OCI-LY7 (cell line): ENCODE data around the gene VPS18. TPM values are rescaled to one million over a fixed set of nuclear protein-coding genes. Genes with fewer than 3 reads are reported as not detected.

Experiments used
- BruUV-seq: library from RNA; stranded (reverse); fragments of 400-500 nt; replicated peaks from 2 replicates; lab custom pipeline; 2021; lab: Mats Ljungman, UMichigan
- CTCF ChIA-PET: fragments of 300-600 bp; sonication (Branson Sonifier 250); formaldehyde crosslinking; loops from one replicate; lab custom pipeline; 2022; ENCODE audit warnings: antibody characterized with exemption; ENCODE audit not compliant: unreplicated experiment; lab: Charles Lee
- POLR2A ChIA-PET: fragments of 300-600 bp; sonication (Branson Sonifier 250); formaldehyde crosslinking; loops from one replicate; lab custom pipeline; 2022; ENCODE audit warnings: antibody characterized with exemption; lab: Charles Lee
- DNase-seq: peaks from one replicate; pipeline ENCODE4 v3.0.0-alpha.2; 2015; ENCODE audit warnings: low spot score
- H2AFZ ChIP-seq: fragments of 200-600 bp; sonication (generic), shearing (Covaris generic); 2 replicates; pipeline ENCODE4 v1.6.1; 2014; ENCODE audit warnings: mild to moderate bottlenecking, antibody characterized with exemption, low read length, moderate library complexity
- H3K27ac ChIP-seq: fragments of 200-600 bp; sonication (generic); 2 replicates; pipeline ENCODE4 v1.5.1; 2014; ENCODE audit warnings: mixed run types, low read depth, mild to moderate bottlenecking, moderate library complexity, low read length, inconsistent platforms; ENCODE audit not compliant: poor library complexity, severe bottlenecking
- H3K36me3 ChIP-seq: fragments of 200-600 bp; sonication (generic); 2 replicates; pipeline ENCODE4 v1.6.1; 2014; ENCODE audit warnings: mild to moderate bottlenecking, antibody characterized with exemption, low read length, moderate library complexity, mixed read lengths; ENCODE audit not compliant: insufficient read depth
- H3K4me1 ChIP-seq: fragments of 200-600 bp; sonication (generic); 2 replicates; pipeline ENCODE4 v1.5.1; 2014; ENCODE audit warnings: mild to moderate bottlenecking, low read length; ENCODE audit not compliant: insufficient read depth, poor library complexity, severe bottlenecking
- H3K4me2 ChIP-seq: fragments of 200-600 bp; sonication (generic); 2 replicates; pipeline ENCODE4 v1.6.1; 2014; ENCODE audit warnings: mild to moderate bottlenecking, low read length
- H3K4me3 ChIP-seq: fragments of 200-600 bp; sonication (generic); 2 replicates; pipeline ENCODE4 v1.5.1; 2014; ENCODE audit warnings: mild to moderate bottlenecking, low read depth, low read length; ENCODE audit not compliant: poor library complexity, severe bottlenecking
- H3K79me2 ChIP-seq: fragments of 200-600 bp; sonication (generic); 2 replicates; pipeline ENCODE4 v1.6.1; 2016; ENCODE audit warnings: low read depth, mild to moderate bottlenecking, low read length, moderate library complexity, mixed read lengths; ENCODE audit not compliant: insufficient read depth
- H3K9me2 ChIP-seq: fragments of 200-600 bp; sonication (generic); 2 replicates; pipeline ENCODE4 v1.6.1; 2016; ENCODE audit warnings: mild to moderate bottlenecking, low read length, mixed read lengths; ENCODE audit not compliant: insufficient read depth
- H3K9me3 ChIP-seq: fragments of 200-600 bp; sonication (generic); 2 replicates; pipeline ENCODE4 v1.6.1; 2014; ENCODE audit warnings: mild to moderate bottlenecking, mixed run types, low read length, mixed read lengths
- H4K20me1 ChIP-seq: fragments of 200-600 bp; sonication (generic); 2 replicates; pipeline ENCODE4 v1.6.1; 2014; ENCODE audit warnings: mild to moderate bottlenecking, antibody characterized with exemption, low read length, moderate library complexity, mixed read lengths; ENCODE audit not compliant: insufficient read depth
- EZH2phosphoT487 ChIP-seq: fragments of 200-600 bp; sonication (generic); IDR thresholded peaks from 2 replicates; pipeline ENCODE4 v1.6.1; 2018; ENCODE audit warnings: low read depth, borderline replicate concordance, mild to moderate bottlenecking, mixed run types, antibody characterized with exemption, low read length, moderate library complexity, mixed read lengths
- intact Hi-C: fragments of 100-400 bp; cut with micrococcal nuclease; formaldehyde crosslinking; loops from one replicate; pipeline ENCODE4 v1.10.0; 2022; ENCODE audit not compliant: unreplicated experiment
- total RNA-seq, 2 experiments: library from RNA; depleted of rRNA in 1 of 2; stranded (reverse); fragments of >200 nt in 1 of 2; shearing (Covaris generic) in 1 of 2; gene quantifications; 2 replicates each; pipeline ENCODE4 v1.2.3, GENCODE V29; 2014 to 2022
- TF ChIP-seq, protein P1 (sequence below): fragments of 200-600 bp; sonication (generic); conservative IDR thresholded peaks from 2 replicates; pipeline ENCODE4 v1.5.1; 2014; ENCODE audit warnings: mild to moderate bottlenecking, antibody characterized with exemption, low read length, moderate library complexity, mixed read lengths

Gene VPS18
- total RNA-seq, 2 experiments from 2014 or later = 24.5 to 30.7 TPM

DNA sequence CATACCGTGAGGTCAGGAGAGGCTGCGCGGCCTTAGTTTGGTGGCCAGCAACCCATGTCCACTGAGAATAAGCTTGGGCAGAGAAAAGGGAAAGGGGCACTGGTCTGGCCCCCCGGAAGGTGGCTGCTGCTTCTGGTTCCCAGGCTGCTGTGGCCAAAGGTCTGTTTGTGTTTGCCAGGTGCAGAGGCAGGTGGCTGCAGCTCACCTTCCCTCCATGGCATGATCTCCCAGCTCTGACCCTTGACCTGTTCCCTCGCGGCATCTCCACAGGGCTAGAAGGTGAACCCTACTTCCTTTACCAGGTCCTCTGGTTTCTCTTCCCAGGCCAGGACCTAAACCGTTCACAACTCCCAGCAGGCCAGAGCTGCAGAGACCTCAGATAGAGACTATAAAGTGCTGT is 13.8 kb downstream of the VPS18 start:
- Histone ChIP-seq H2AFZ (no peak overlapping the region), H3K27ac (no peak overlapping the region), H3K4me2 (no peak overlapping the region), H4K20me1 (no peaks in the 10 kb centered on the region), H3K4me1 (peaks cover 59% of the 10 kb centered on the region), H3K4me3 (no peak overlapping the region), H3K79me2 (no peaks in the 10 kb centered on the region), H3K9me2 (no peaks in the 10 kb centered on the region), H3K9me3 (no peaks in the 10 kb centered on the region), H3K36me3 (peaks cover 15% of the 10 kb centered on the region; the same call in 1 of the 2 replicates)
- intact Hi-C loops = no loop called here
- TF ChIP-seq, protein P1, sequence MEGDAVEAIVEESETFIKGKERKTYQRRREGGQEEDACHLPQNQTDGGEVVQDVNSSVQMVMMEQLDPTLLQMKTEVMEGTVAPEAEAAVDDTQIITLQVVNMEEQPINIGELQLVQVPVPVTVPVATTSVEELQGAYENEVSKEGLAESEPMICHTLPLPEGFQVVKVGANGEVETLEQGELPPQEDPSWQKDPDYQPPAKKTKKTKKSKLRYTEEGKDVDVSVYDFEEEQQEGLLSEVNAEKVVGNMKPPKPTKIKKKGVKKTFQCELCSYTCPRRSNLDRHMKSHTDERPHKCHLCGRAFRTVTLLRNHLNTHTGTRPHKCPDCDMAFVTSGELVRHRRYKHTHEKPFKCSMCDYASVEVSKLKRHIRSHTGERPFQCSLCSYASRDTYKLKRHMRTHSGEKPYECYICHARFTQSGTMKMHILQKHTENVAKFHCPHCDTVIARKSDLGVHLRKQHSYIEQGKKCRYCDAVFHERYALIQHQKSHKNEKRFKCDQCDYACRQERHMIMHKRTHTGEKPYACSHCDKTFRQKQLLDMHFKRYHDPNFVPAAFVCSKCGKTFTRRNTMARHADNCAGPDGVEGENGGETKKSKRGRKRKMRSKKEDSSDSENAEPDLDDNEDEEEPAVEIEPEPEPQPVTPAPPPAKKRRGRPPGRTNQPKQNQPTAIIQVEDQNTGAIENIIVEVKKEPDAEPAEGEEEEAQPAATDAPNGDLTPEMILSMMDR = no peak
- TF ChIP-seq EZH2phosphoT487 = no peak
- no peak for DNase-seq
- CTCF ChIA-PET = interaction anchor here (0.6 to 1.6 kb wide), 2 partner anchors 34 to 99 kb away, joined by 3 to 4 read pairs; no protein-coding TSS in a partner anchor
- POLR2A ChIA-PET = interaction anchor here (0.5 to 2.4 kb wide), 6 partner anchors 8 to 323 kb away, joined by 3 to 8 read pairs (median 4); partner anchors contain the start of genes CHP1 and VPS18
- no TSS peak for BruUV-seq

DNA sequence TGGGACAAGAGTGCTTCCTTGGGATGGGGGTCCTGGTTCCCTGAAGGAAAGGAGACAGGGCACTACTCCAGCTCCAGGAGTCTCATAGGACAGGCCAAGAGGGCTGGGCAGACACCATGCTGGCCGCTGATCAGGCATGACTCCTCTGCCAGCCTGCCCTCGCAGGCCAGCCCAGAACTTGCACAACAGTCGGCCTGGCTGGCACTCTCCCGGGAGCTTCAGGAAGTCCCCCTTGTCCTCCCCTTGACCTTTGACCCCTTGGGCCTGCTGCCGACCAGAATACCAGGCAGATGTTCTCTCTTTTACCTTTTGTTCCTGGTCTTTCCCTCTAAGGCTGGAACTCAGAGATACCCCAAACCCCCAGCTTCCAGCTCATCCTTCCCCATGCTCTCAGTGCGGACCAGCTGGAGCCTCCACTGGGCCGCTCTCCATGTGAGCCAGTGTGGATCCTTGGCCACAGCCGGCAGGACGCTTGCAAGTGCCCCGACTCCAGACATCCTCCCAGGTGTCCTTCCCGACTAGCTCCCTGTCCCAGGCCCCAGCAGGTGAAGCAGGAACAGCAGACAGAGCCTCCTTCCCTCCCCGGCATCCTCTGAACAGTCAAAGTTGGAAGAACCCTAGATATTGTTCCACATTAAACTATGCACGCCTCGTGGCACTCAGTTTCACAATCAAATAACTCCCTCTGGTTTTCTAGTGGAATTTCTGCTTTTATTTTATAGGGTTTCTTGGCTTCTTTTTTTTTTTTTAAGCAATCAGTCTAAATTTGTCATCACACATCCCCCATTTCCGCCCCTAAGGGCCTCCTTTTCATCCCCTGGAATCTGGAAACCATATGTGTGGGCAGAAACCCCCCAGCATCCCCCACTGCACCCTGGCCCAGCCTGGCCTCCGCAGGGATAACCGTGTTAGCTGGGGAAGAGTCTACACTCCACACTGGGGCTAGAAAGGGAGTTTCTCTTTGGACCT is 15.7 kb downstream of the VPS18 start:
- ChIA-PET CTCF (no interaction called here), POLR2A (interaction anchor here (1.0 kb wide), 1 partner anchor 43 kb away, joined by 4 read pairs; the partner anchor contains the start of gene CHAC1)
- intact Hi-C loops = no loop called here
- H4K20me1 ChIP-seq = no peaks in the 10 kb centered on the region
- no peaks in the 10 kb centered on the region for H3K79me2 ChIP-seq
- H3K36me3 ChIP-seq = peaks cover 1% of the 10 kb centered on the region; the same call in 1 of the 2 replicates
- no peak for DNase-seq
- H3K4me1 ChIP-seq = peaks cover 40% of the 10 kb centered on the region
- no peak overlapping the region for H3K4me2 ChIP-seq
- H3K9me2 ChIP-seq = no peaks in the 10 kb centered on the region
- TF ChIP-seq EZH2phosphoT487 = no peak
- TF ChIP-seq, protein P1 = no peak
- no peak overlapping the region for H3K27ac ChIP-seq
- H3K9me3 ChIP-seq = no peaks in the 10 kb centered on the region
- no peak overlapping the region for H3K4me3 ChIP-seq
- BruUV-seq = no TSS peak
- no peak overlapping the region for H2AFZ ChIP-seq
